Loucy (cell line): ENCODE measurements around the gene NRXN3.

Source experiments
- CTCF ChIP-seq: fragments of 200-600 bp; sonication (generic); conservative IDR thresholded peaks from 2 replicates; pipeline ENCODE4 v1.5.1; 2014; ENCODE audit warnings: mild to moderate bottlenecking, antibody characterized with exemption, low read length
- EZH2phosphoT487 ChIP-seq: fragments of 200-600 bp; IDR thresholded peaks from 2 replicates; pipeline ENCODE4 v1.6.1; 2018; ENCODE audit warnings: antibody characterized with exemption, mild to moderate bottlenecking, moderate library complexity, borderline replicate concordance

GRCh38 chr14:78367355-78367754 lies 197.2 kb downstream of the NRXN3 start:
- TF ChIP-seq CTCF (no peak), EZH2phosphoT487 (no peak)
